Measurements from ENCODE around the gene ZNF865.

DNA sequence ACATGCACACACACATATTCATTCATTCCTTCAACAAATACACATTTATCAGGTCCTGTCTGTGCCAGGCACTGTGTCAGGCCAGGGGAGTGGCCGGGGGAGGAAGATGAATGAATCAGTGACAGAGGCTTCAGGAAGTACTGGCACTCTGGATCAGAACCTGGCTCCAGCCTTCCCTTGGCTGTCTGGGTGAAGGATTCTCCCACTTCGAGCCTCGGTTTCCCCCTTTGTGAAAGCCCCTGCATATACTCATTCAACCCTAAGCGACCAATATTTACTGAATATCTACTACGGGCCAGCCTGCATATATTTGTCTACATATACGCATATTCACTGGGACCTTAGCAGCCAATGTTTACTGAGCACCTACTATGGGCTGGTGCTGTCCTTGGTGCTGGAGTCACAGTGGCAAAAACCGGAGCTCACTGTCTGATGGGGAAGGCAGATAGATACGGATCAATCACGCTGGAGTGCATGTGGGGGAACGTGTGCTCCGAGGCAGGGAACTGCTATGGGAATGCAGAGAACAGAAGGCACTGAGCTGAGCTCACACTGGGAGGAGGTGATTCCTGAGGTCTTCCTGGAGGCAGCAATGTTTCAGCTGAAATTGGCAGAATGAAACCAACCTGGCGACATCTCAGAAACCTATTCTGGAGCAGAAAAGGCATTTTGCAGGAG lies 24.2 kb upstream of the ZNF865 start:
- no peak for TF ChIP-seq ZNF274 (IDR thresholded peaks at IDR 0.05; ENCODE audit: low read depth, low read length)
- no peak for TF ChIP-seq YY1 (IDR thresholded peaks at IDR 0.05; ENCODE audit: insufficient read depth, insufficient read length)
- TF ChIP-seq SUZ12 (IDR thresholded peaks at IDR 0.05; ENCODE audit: extremely low read depth, insufficient read depth, insufficient read length): no peak

Data from NT2/D1 (cell line).